K562 (cell line): ENCODE measurements around the gene UBE2Q1. TPM values are rescaled to one million over a fixed set of nuclear protein-coding genes. Genes with fewer than 3 reads are reported as not detected.

ENCODE experiments used
- ATAC-seq: fragments of 200-7000 bp; cut with Tn5 transposase; 3 replicates; pipeline ENCODE4 v1.9.1; 2020; ENCODE audit warnings: moderate library complexity
- BruUV-seq: library from RNA; stranded (reverse); fragments of 400-500 nt; replicated peaks from 2 replicates; lab custom pipeline; 2021; lab: Mats Ljungman, UMichigan
- CTCF ChIA-PET: fragments of 300-600 bp; formaldehyde crosslinking; extraction: SDS; loops from one replicate; lab custom pipeline; 2021; ENCODE audit warnings: low intra/inter-chr PET ratio; lab: Yijun Ruan, JAX
- POLR2A ChIA-PET: fragments of 300-600, 350-650 bp; sonication (Branson Sonifier 250); formaldehyde crosslinking; extraction: SDS; loops from one replicate; lab custom pipeline; 2021; ENCODE audit warnings: antibody characterized with exemption, inconsistent platforms; lab: Yijun Ruan, JAX
- DNase-seq, 4 experiments: peaks; one replicate each; pipeline versions ENCODE4 v3.0.0 to v3.0.0-alpha.2; 2011 to 2018; ENCODE audit warnings: low spot score in 3 of 4, mixed read lengths in 3 of 4; ENCODE audit errors: extremely low read depth in 1 of 4
- FAIRE-seq: peaks from 2 replicates; lab custom pipeline; 2011; peaks lifted over from hg19 to GRCh38; lab: Jason Lieb, UNC
- H2AFZ ChIP-seq: 2 replicates; pipeline ENCODE4 v1.6.0; 2011; ENCODE audit warnings: low read depth, low read length, control low read depth, inconsistent platforms
- H3K27ac ChIP-seq: fragments of 200-600 bp; 3 replicates; pipeline ENCODE4 v1.8.0; 2011; ENCODE audit warnings: low read depth, mild to moderate bottlenecking, control low read depth, inconsistent platforms, low read length, moderate library complexity, mixed read lengths; ENCODE audit errors: extremely low read depth
- H3K27me3 ChIP-seq, 2 experiments: fragments of 300-600 bp in 1 of 2; 2 replicates in 1 of 2; 3 replicates in 1 of 2; pipeline versions ENCODE4 v1.6.0 to v1.8.0; 2011; ENCODE audit warnings: inconsistent platforms in 2 of 2, low read length in 2 of 2, mild to moderate bottlenecking in 1 of 2, mixed read lengths in 1 of 2, moderate library complexity in 1 of 2; ENCODE audit not compliant: control insufficient read depth in 2 of 2, insufficient read depth in 2 of 2
- H3K36me3 ChIP-seq: fragments of 300-600 bp; 3 replicates; pipeline ENCODE4 v1.8.0; 2011; ENCODE audit warnings: mild to moderate bottlenecking, low read length, inconsistent platforms; ENCODE audit not compliant: control insufficient read depth, insufficient read depth
- H3K4me1 ChIP-seq, 2 experiments: fragments of 200-600 bp in 1 of 2; replicated peaks in 1 of 2; 2 replicates in 1 of 2; 3 replicates in 1 of 2; pipeline versions ENCODE4 v1.5.1 to v1.8.0; 2011; ENCODE audit warnings: inconsistent platforms in 2 of 2, low read length in 2 of 2, mild to moderate bottlenecking in 1 of 2, mixed read lengths in 1 of 2, moderate library complexity in 1 of 2; ENCODE audit not compliant: control insufficient read depth in 2 of 2, insufficient read depth in 2 of 2
- H3K4me2 ChIP-seq: 2 replicates; pipeline ENCODE4 v1.6.1; 2011; ENCODE audit warnings: low read length, control low read depth, inconsistent platforms, mixed read lengths; ENCODE audit not compliant: insufficient read depth
- H3K4me3 ChIP-seq: fragments of 200-600 bp; sonication (generic), shearing (Covaris generic); 2 replicates; pipeline ENCODE4 v1.5.1; 2016; ENCODE audit warnings: control low read depth, inconsistent platforms
- H3K79me2 ChIP-seq: fragments of 200-600 bp; 3 replicates; pipeline ENCODE4 v1.8.0; 2011; ENCODE audit warnings: low read length, inconsistent platforms; ENCODE audit not compliant: control insufficient read depth, insufficient read depth
- H3K9ac ChIP-seq, 2 experiments: 2 replicates each; pipeline versions ENCODE4 v1.6.0 to v1.6.1; 2011; ENCODE audit warnings: low read depth in 2 of 2, low read length in 2 of 2, control low read depth in 1 of 2, inconsistent platforms in 1 of 2, mild to moderate bottlenecking in 1 of 2, mixed read lengths in 1 of 2; ENCODE audit not compliant: insufficient read depth in 1 of 2
- H3K9me1 ChIP-seq: one replicate; pipeline ENCODE4 v1.6.0; 2011; ENCODE audit warnings: inconsistent platforms, mild to moderate bottlenecking, low read length, moderate library complexity; ENCODE audit not compliant: control insufficient read depth, insufficient read depth
- H3K9me3 ChIP-seq: replicated peaks from 2 replicates; pipeline ENCODE4 v1.5.1; 2011; ENCODE audit warnings: low read depth, low read length, inconsistent platforms; ENCODE audit not compliant: control insufficient read depth, insufficient read depth
- H4K20me1 ChIP-seq: replicated peaks from 2 replicates; pipeline ENCODE4 v1.6.1; 2011; ENCODE audit warnings: low read length, inconsistent platforms, mixed read lengths; ENCODE audit not compliant: control insufficient read depth, insufficient read depth
- DPF2 ChIP-seq: fragments of 450-650 bp; IDR thresholded peaks from 2 replicates; pipeline ENCODE4 v1.6.1; 2016
- FOXM1 ChIP-seq, 2 experiments: fragments of 450-650 bp in 1 of 2; sonication (generic) in 1 of 2; formaldehyde crosslinking in 1 of 2; IDR thresholded peaks; 2 replicates each; pipeline versions ENCODE4 v1.6.1 to v1.9.0; 2017 to 2022; ENCODE audit warnings: low read depth in 2 of 2, mild to moderate bottlenecking in 2 of 2, missing genetic modification reagents in 1 of 2, moderate library complexity in 1 of 2
- HBP1 ChIP-seq: fragments of 450-650 bp; formaldehyde crosslinking; IDR thresholded peaks from 2 replicates; pipeline ENCODE4 v1.4.0; 2022; ENCODE audit warnings: missing genetic modification characterization
- JUNB ChIP-seq: fragments of 450-650 bp; formaldehyde crosslinking; conservative IDR thresholded peaks from 2 replicates; pipeline ENCODE4 v1.4.0; 2020; ENCODE audit warnings: mild to moderate bottlenecking
- KLF6 ChIP-seq: fragments of 250-450 bp; sonication (Bioruptor Pico); IDR thresholded peaks from 2 replicates; pipeline ENCODE4 v1.4.0; 2020; ENCODE audit warnings: mild to moderate bottlenecking, moderate library complexity, borderline replicate concordance
- NFXL1 ChIP-seq: fragments of 450-650 bp; formaldehyde crosslinking; IDR thresholded peaks from 2 replicates; pipeline ENCODE4 v1.4.0; 2021; ENCODE audit warnings: mild to moderate bottlenecking
- PHB2 ChIP-seq: fragments of 450-650 bp; IDR thresholded peaks from 2 replicates; pipeline ENCODE4 v1.6.1; 2017; ENCODE audit warnings: low read depth
- RB1 ChIP-seq: fragments of 450-650 bp; IDR thresholded peaks from 2 replicates; pipeline ENCODE4 v1.6.1; 2017; ENCODE audit warnings: low read depth, mild to moderate bottlenecking
- SLC30A9 ChIP-seq: fragments of 250-450 bp; sonication (Bioruptor Pico); IDR thresholded peaks from 2 replicates; pipeline ENCODE4 v1.8.0; 2022; ENCODE audit warnings: mild to moderate bottlenecking, moderate library complexity
- SREBF1 ChIP-seq: fragments of 150-350 bp; IDR thresholded peaks from 2 replicates; pipeline ENCODE4 v1.6.1; 2014; ENCODE audit warnings: antibody characterized with exemption, low read depth, low read length, borderline replicate concordance
- ZBED1 ChIP-seq: IDR thresholded peaks from 2 replicates; pipeline ENCODE4 v1.6.1; 2014
- ZNF232 ChIP-seq: sonication (generic); formaldehyde crosslinking; IDR thresholded peaks from 2 replicates; pipeline ENCODE4 v1.8.0; 2022; ENCODE audit warnings: mild to moderate bottlenecking, missing genetic modification reagents
- ZNF407 ChIP-seq: fragments of 450-650 bp; IDR thresholded peaks from 2 replicates; pipeline ENCODE4 v1.6.1; 2016; ENCODE audit warnings: low read depth
- ZNF444 ChIP-seq: fragments of 250-450 bp; sonication (Bioruptor Pico); IDR thresholded peaks from 2 replicates; pipeline ENCODE4 v1.4.0; 2020; ENCODE audit warnings: mild to moderate bottlenecking, moderate library complexity
- WGBS: fragments of 100-300 bp; shearing (Covaris generic); methylation state at CpG from one replicate; pipeline ENCODE4 v1.1.6; 2016; ENCODE audit warnings: low coverage, mixed read lengths; ENCODE audit not compliant: insufficient coverage; ENCODE audit errors: missing lambda C conversion rate; 5-methylcytosine and 5-hydroxymethylcytosine counted together
- in situ Hi-C: fragments of 300-500 bp; cut with MboI; formaldehyde crosslinking; loops from 4 replicates; pipeline ENCODE4 v1.15.0; 2018; ENCODE audit warnings: inconsistent platforms, mixed read lengths
- intact Hi-C: fragments of 100-400 bp; cut with micrococcal nuclease; formaldehyde crosslinking; loops from 2 replicates; pipeline ENCODE4 v1.14.2; 2022
- polyA plus RNA-seq, 8 experiments: library from polyadenylated mRNA; depleted of rRNA in 4 of 8; stranded (reverse) in 5 of 8; unstranded in 3 of 8; fragments of >200 nt; fragmentation: Nextera tagmentation in 2 of 8; fragmentation: Illumina TruSeq in 1 of 8; extraction: Ambion mirVana in 2 of 8; extraction: Trizol in 1 of 8; gene quantifications; 2 replicates each; pipeline versions ENCODE4 v1.2.1 to v1.2.3, GENCODE V29; 2011 to 2014; ENCODE audit warnings: inconsistent platforms in 1 of 8, missing spikeins in 1 of 8
- total RNA-seq, 7 experiments: library from RNA; depleted of rRNA in 6 of 7; stranded (reverse); fragments of >200 nt in 6 of 7; fragmentation: Illumina TruSeq in 2 of 7; extraction: Trizol in 2 of 7; gene quantifications; 2 replicates each; pipeline versions ENCODE4 v1.2.1 to v1.2.3, GENCODE V29; 2011 to 2021; ENCODE audit warnings: low replicate concordance in 1 of 7

UBE2Q1 gene
- total and polyA plus RNA-seq, 9 of the 15 experiments (the other 6 are each of a cell fraction or from before 2014, with no cell fraction given) = 8.0 to 58.8 (median 27.6) TPM

GRCh38 chr1:154605534-154605933 lies 47.1 kb upstream of the UBE2Q1 start (continued):
- TF ChIP-seq HBP1 (CRISPR knock-in tag) = no peak
- no peak for TF ChIP-seq ZBED1
- no peak for TF ChIP-seq ZNF444 (CRISPR knock-in tag)
- no peak for TF ChIP-seq ZNF232 (CRISPR knock-in tag)
- no peak for TF ChIP-seq DPF2
- TF ChIP-seq NFXL1 (CRISPR knock-in tag) = no peak
- TF ChIP-seq KLF6 (CRISPR knock-in tag) = no peak
- TF ChIP-seq PHB2 = no peak
- TF ChIP-seq SLC30A9 = no peak
- TF ChIP-seq RB1 = no peak
- no peak for TF ChIP-seq SREBF1

- WGBS = no CpG with 5 or more reads among the region's 2 CpGs
- POLR2A ChIA-PET = interaction anchor here (2.1 kb wide), 1 partner anchor 12 kb away, joined by 6 read pairs; no protein-coding TSS in a partner anchor
- no TSS peak for BruUV-seq
- H3K27ac ChIP-seq = no peak overlapping the region
- H3K36me3 ChIP-seq = peaks cover 61% of the 10 kb centered on the region
- H3K9me3 ChIP-seq = no peaks in the 10 kb centered on the region
- H3K4me3 ChIP-seq = no peak overlapping the region
- no peak for DNase-seq
- peaks cover 26% of the 10 kb centered on the region; the same call in 1 of the 2 replicates for H4K20me1 ChIP-seq
- no peak for ATAC-seq
- H2AFZ ChIP-seq = no peak overlapping the region
- CTCF ChIA-PET = no interaction called here
- H3K79me2 ChIP-seq = peaks cover 76% of the 10 kb centered on the region
- intact Hi-C loops = no loop called here
- no peak overlapping the region for H3K9ac ChIP-seq
- peaks cover 3% of the 10 kb centered on the region for H3K9me1 ChIP-seq
- FAIRE-seq = no peak
- H3K4me2 ChIP-seq = no peak overlapping the region
- in situ Hi-C loops = no loop called here
- no peaks in the 10 kb centered on the region for H3K27me3 ChIP-seq
- H3K4me1 ChIP-seq = peaks cover 4 to 12% of the 10 kb centered on the region in 2 experiments
- TF ChIP-seq FOXM1 (IDR thresholded peaks at IDR 0.05; ENCODE audit: low read depth) (no peak), FOXM1 (CRISPR knock-in tag; IDR thresholded peaks at IDR 0.05; ENCODE audit: low read depth) (no peak), ZNF407 (no peak), JUNB (no peak)
Observed at GRCh38 chr1:154603317-154603716, 44.9 kb upstream of the UBE2Q1 start.
